Testis (tissue), 3 donors: ENCODE results near the gene ZMAT5. TPM values are rescaled to one million over a fixed set of nuclear protein-coding genes. Genes with fewer than 3 reads are reported as not detected.

Source experiments
- DNase-seq: peaks from one replicate; pipeline ENCODE4 v3.0.0-alpha.2; 2019
- H3K27ac ChIP-seq, 2 donors: fragments of 200-600 bp; sonication (generic); one replicate each; pipeline ENCODE4 v1.5.1; 2019
- H3K27me3 ChIP-seq: fragments of 200-600 bp; sonication (generic); one replicate; pipeline ENCODE4 v1.5.1; 2019
- H3K36me3 ChIP-seq: fragments of 200-600 bp; sonication (generic); one replicate; pipeline ENCODE4 v1.5.1; 2017; ENCODE audit warnings: low read depth; ENCODE audit errors: missing control alignments
- H3K4me1 ChIP-seq: fragments of 200-600 bp; sonication (generic); one replicate; pipeline ENCODE4 v1.5.1; 2019
- H3K4me3 ChIP-seq, 2 donors: fragments of 200-600 bp; sonication (generic); one replicate each; pipeline ENCODE4 v1.5.1; 2017 to 2019
- H3K9me3 ChIP-seq: fragments of 200-600 bp; sonication (generic); one replicate; pipeline ENCODE4 v1.5.1; 2017
- CTCF ChIP-seq, 3 experiments: fragments of 450-650 bp in 2 of 3; fragments of 200-600 bp in 1 of 3; sonication (generic) in 1 of 3; IDR thresholded peaks; one replicate each; pipeline ENCODE4 v1.5.1; 2016 to 2019; ENCODE audit warnings: antibody characterized with exemption in 3 of 3, mild to moderate bottlenecking in 2 of 3, moderate library complexity in 1 of 3
- POLR2A ChIP-seq: fragments of 450-650 bp; IDR thresholded peaks from one replicate; pipeline ENCODE4 v1.6.1; 2017; ENCODE audit warnings: antibody characterized with exemption, mild to moderate bottlenecking, moderate library complexity
- WGBS, 2 donors: methylation state at CpG; one replicate each; pipeline ENCODE4 v1.1.5; 2018; 5-methylcytosine and 5-hydroxymethylcytosine counted together
- intact Hi-C: fragments of 100-400 bp; cut with DNase I; formaldehyde crosslinking; loops from one replicate; pipeline ENCODE4 v1.15.1; 2023; ENCODE audit warnings: low total_unique reads
- polyA plus RNA-seq: library from polyadenylated mRNA; stranded (reverse); fragments of 350-450 nt; fragmentation: Illumina TruSeq; extraction: RNeasy Lipid Tissue Mini Kit (QIAGEN cat#74804); gene quantifications from one replicate; pipeline ENCODE4 v1.2.3, GENCODE V29; 2014; ENCODE audit warnings: low read depth, low replicate concordance; ENCODE audit not compliant: insufficient read depth
- total RNA-seq, 2 donors: library from RNA; depleted of rRNA; stranded (reverse); fragments of >200 nt; gene quantifications; one replicate each; pipeline ENCODE4 v1.2.3, GENCODE V29; 2016

ZMAT5 gene
- total and polyA plus RNA-seq, 3 donors from 2014 or later: 16.7 to 23.4 (median 19.6) TPM

DNA sequence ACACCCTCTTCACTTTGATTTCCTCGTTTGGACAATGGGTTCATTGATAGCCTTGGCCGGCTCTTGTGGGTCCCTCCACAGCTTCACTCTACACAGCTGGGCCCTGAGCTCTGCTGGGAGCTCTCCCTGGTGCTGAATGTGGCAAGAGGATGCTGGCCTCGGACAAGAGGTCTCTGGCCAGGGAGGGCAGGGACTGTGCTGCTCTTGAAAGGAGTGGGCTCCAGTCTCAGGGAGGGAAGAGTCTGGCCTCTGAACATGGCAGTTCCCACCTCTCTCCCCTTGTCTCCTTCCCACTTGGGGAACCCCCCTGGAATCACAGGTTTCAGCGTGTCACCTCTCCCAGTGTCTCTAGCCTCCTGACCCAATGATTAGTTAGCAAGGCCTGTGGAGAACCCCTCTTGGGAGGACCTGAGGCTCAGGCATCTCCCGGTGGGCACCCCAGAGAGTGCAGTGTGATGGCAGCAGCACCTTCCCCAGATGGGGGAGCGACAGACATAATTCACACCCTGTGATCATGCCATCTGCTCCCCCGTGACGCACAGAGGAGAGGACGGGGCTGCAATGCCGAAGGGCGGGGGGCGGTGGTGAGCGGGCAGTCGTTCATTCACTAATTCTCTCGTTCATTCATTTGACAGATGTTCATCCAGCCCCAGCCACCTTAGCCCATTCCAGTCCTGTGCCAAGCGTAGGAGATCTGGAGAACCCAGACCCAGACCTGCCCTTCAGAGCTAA, 49.8 kb downstream of the ZMAT5 start:
- Histone ChIP-seq H3K27ac (no peak overlapping the region), H3K36me3 (no peaks in the 10 kb centered on the region), H3K4me3 (no peak overlapping the region), H3K27me3 (peaks cover 4% of the 10 kb centered on the region), H3K9me3 (no peaks in the 10 kb centered on the region), H3K4me1 (no peaks in the 10 kb centered on the region)
- DNase-seq: peak; percentile 76
- TF ChIP-seq POLR2A (no peak), CTCF (IDR thresholded peaks at IDR 0.05) (no peak)
- 72 to 85% methylated on average over 13 to 16 of the region's 16 CpGs for WGBS, 2 donors
- intact Hi-C loops: no loop called here

DNA sequence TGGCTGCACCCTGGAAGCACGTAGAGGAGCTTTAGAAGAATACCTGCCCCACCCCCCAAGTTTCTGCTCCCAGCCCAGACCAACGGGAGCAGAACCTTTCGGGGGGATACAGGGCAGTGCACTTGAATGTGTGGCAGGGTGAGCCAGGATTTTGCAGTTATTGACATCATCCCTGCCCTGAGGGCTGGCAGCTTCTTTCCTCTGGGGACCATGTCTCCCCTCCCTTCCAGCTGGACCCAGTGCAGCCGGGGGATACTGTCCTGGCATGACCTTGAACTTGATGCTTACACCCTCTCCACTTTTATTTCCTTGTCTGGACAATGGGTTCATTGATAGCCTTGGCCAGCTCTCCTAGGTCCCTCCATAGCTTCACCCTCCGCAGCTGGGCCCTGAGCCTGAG, 51.1 kb downstream of the ZMAT5 start:
- TF ChIP-seq CTCF (IDR thresholded peaks at IDR 0.05) (no peak), POLR2A (no peak)
- no peak for DNase-seq
- WGBS, 2 donors: 62 to 66% methylated on average over 4 to 5 of the region's 5 CpGs
- Histone ChIP-seq H3K27me3 (peaks cover 4% of the 10 kb centered on the region), H3K27ac (no peak overlapping the region), H3K36me3 (no peaks in the 10 kb centered on the region), H3K9me3 (no peaks in the 10 kb centered on the region), H3K4me1 (no peaks in the 10 kb centered on the region), H3K4me3 (no peak overlapping the region)
- intact Hi-C loops: no loop called here

GRCh38 chr22:29715240-29715639, 51.6 kb downstream of the ZMAT5 start:
- Histone ChIP-seq H3K27ac (no peak overlapping the region), H3K27me3 (peaks cover 4% of the 10 kb centered on the region), H3K36me3 (no peaks in the 10 kb centered on the region), H3K4me3 (no peak overlapping the region), H3K9me3 (no peaks in the 10 kb centered on the region), H3K4me1 (no peaks in the 10 kb centered on the region)
- intact Hi-C loops: no loop called here
- TF ChIP-seq CTCF (IDR thresholded peaks at IDR 0.05) (no peak), POLR2A (no peak)
- no peak for DNase-seq
- 76 to 87% methylated on average over 5 to 13 of the region's 13 CpGs for WGBS, 2 donors

DNA sequence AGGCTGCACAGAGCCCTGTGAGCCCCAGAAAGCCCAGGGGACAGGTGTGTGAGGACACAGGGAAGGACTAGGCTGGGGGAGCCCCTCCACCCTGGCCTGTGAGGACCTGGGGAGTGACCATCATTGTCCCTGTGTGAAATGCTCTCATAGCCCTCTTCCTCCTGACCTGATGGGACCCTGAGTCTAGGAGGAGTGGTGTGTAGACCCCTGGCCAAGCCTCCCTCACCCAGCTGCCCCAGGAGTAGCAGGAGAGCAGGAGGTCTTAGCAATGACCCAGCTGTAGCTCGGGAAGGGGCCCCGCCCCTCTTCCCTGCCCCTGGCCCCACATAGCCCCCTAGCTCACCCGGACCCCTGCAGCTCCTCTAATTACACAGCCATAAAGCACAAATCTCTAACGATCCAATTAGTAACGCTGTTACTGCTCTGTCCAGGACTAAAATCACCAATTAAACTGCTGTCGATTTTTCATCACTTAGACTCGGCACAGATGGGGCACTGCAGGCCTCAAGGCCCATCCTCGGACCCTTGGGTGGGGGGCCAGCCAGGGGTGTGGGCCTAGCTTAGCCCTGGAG, 53.6 kb downstream of the ZMAT5 start:
- H3K4me3 ChIP-seq: no peak overlapping the region
- DNase-seq: no peak
- WGBS, 2 donors: 41 to 45% methylated on average over 8 of the region's 8 CpGs
- no peaks in the 10 kb centered on the region for H3K4me1 ChIP-seq
- intact Hi-C loops: no loop called here
- no peaks in the 10 kb centered on the region for H3K27me3 ChIP-seq
- no peak overlapping the region for H3K27ac ChIP-seq
- H3K36me3 ChIP-seq: no peaks in the 10 kb centered on the region
- TF ChIP-seq CTCF (IDR thresholded peaks at IDR 0.05) (no peak), POLR2A (no peak)
- H3K9me3 ChIP-seq: no peaks in the 10 kb centered on the region

- H3K4me1 ChIP-seq: no peaks in the 10 kb centered on the region
- DNase-seq: no peak
- 88% methylated on average over 2 of the region's 2 CpGs for WGBS, 2 donors
- no peaks in the 10 kb centered on the region for H3K9me3 ChIP-seq
- no peak overlapping the region for H3K4me3 ChIP-seq
- no peaks in the 10 kb centered on the region for H3K27me3 ChIP-seq
- no peak for TF ChIP-seq CTCF (IDR thresholded peaks at IDR 0.05)
- TF ChIP-seq POLR2A: no peak
- intact Hi-C loops: no loop called here
- H3K36me3 ChIP-seq: no peaks in the 10 kb centered on the region
- no peak overlapping the region for H3K27ac ChIP-seq
These were observed 54.7 kb downstream of the ZMAT5 start for GRCh38 chr22:29712119-29712518.
